HG03575 (cell line): ENCODE results near the gene STOML1.
"Not testable (repeated sequence)": the region's sequence is repeated elsewhere in the genome, so short reads cannot be mapped to it uniquely, and the experiment has no call there.

Experiments
- ATAC-seq: cut with Tn5 transposase; IDR thresholded peaks from one replicate; pipeline ENCODE4 v1.9.1; 2021; ENCODE audit not compliant: unreplicated experiment, insufficient number of reproducible peaks, low FRiP score; ENCODE audit errors: extremely low read depth

The STOML1 gene

GRCh38 chr15:73989001-73989798, 2.9 kb downstream of the STOML1 start:
- no peak for ATAC-seq

- ATAC-seq, result no peak
Measured at GRCh38 chr15:73988445-73988969, 3.6 kb downstream of the STOML1 start.

- ATAC-seq, result no peak
Measured at GRCh38 chr15:73987681-73988444, 4.2 kb downstream of the STOML1 start.

- no peak for ATAC-seq
Measured at GRCh38 chr15:73987250-73987649, 4.8 kb downstream of the STOML1 start.

- ATAC-seq, result no peak
Measured at GRCh38 chr15:73986776-73987056, 5.4 kb downstream of the STOML1 start.

- no peak for ATAC-seq
Measured at GRCh38 chr15:73986055-73986775, 5.9 kb downstream of the STOML1 start.

- no peak for ATAC-seq
Measured at GRCh38 chr15:73985101-73985873, 6.8 kb downstream of the STOML1 start.

GRCh38 chr15:73984208-73984979, 7.7 kb downstream of the STOML1 start:
- no peak for ATAC-seq

GRCh38 chr15:73983773-73984172, 8.3 kb downstream of the STOML1 start:
- ATAC-seq, result no peak

- ATAC-seq, result no peak
Measured at GRCh38 chr15:73983211-73983727, 8.8 kb downstream of the STOML1 start.

GRCh38 chr15:73982222-73982962, 9.7 kb downstream of the STOML1 start:
- no peak for ATAC-seq

- no peak for ATAC-seq
Measured at GRCh38 chr15:73981761-73982221, 10.3 kb downstream of the STOML1 start.

GRCh38 chr15:73979636-73980035, 12.5 kb downstream of the STOML1 start:
- no peak for ATAC-seq

- no peak for ATAC-seq
Measured at GRCh38 chr15:73978896-73979295, 13.2 kb downstream of the STOML1 start.

- ATAC-seq, result not testable (repeated sequence)
Measured at GRCh38 chr15:73975440-73976125, 16.5 kb downstream of the STOML1 start.

GRCh38 chr15:73973683-73974200, 18.4 kb downstream of the STOML1 start:
- ATAC-seq, result not testable (repeated sequence)
